NCI-H526 treated with DMSO at 0.1 percent for 48 hours (cell line): ENCODE measurements around the gene C2orf42.
"Not testable (repeated sequence)": the region's sequence is repeated elsewhere in the genome, so short reads cannot be mapped to it uniquely, and the experiment has no call there.

Experiments used
- DNase-seq: peaks from one replicate; lab custom pipeline; 2025; lab: John Stamatoyannopoulos, UW

The C2orf42 gene

DNA sequence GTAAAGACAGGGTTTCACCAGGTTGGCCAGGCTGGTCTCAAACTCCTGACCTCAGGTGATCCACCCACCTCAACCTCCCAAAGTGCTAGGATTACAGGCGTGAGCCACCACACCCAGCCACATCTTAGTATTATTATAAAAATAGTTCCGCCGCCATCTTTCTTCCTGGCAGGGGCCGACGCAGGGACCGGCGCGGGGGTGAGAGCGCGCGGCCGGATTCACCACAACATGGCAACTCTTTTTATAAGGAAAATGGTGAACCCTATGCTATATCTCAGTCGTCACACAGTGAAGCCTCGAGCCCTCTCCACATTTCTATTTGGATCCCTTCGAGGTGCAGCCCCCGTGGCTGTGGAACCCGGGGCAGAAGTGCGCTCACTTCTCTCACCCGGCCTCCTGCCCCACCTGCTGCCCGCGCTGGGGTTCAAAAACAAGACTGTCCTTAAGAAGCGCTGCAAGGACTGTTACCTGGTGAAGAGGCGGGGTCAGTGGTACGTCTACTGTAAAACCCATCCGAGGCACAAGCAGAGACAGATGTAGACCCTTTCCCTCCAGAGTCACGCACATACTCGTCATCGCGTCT, 88.4 kb downstream of the C2orf42 start:
- not testable (repeated sequence) for DNase-seq

DNA sequence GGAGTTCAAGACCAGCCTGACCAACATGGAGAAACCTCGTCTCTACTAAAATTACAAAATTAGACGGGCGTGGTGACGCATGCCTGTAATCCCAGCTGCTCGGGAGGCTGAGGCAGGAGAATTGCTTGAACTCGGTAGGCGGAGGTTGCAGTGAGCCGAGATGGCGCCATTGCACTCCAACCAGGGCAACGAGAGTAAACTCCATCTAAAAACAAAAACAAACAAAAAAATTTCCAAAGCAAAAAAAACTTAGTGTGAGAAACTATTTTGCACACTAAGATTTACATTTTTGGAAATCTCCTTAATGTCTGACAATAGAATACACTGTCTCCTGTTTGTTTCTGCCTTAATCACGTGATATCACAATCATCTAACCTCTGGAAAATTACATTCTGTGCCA, 89.1 kb downstream of the C2orf42 start:
- not testable (repeated sequence) for DNase-seq

DNA sequence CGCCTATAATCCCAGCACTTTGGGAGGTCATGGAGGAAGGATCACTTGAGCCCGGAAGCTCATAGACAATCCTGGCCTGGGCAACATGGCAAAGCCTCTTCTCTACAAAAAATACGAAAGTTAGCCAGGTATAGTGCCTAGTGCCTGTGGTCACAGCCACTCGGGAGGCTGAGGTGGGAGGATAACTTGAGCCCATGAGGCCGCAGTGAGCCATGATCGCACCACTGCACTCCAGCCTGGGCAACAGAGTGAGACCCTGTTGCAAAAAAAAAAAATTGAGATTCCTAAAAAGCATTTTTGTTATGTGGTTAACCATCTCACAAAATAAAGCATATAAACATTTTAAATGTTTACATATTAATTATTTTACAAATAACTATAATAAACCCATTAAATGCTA, 89.6 kb downstream of the C2orf42 start:
- no peak for DNase-seq
